ENCODE results near the gene NBPF12.
"Not testable (repeated sequence)": the region's sequence is repeated elsewhere in the genome, so short reads cannot be mapped to it uniquely, and the experiment has no call there.

Gene NBPF12

DNA sequence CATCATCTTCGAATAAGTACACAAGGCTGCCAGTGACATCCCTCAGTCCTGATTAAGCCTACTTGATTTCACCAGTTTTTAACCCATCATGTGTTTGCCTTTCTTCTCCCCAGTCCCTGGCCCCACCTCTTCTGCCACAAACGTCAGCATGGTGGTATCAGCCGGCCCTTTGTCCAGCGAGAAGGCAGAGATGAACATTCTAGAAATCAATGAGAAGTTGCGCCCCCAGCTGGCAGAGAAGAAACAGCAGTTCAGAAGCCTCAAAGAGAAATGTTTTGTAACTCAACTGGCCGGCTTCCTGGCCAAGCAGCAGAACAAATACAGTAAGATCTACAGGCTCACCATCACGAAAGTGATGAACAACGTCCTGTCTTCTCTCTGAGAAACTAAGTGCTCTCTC lies 28.2 kb downstream of the NBPF12 start:
- TF ChIP-seq, protein P1, sequence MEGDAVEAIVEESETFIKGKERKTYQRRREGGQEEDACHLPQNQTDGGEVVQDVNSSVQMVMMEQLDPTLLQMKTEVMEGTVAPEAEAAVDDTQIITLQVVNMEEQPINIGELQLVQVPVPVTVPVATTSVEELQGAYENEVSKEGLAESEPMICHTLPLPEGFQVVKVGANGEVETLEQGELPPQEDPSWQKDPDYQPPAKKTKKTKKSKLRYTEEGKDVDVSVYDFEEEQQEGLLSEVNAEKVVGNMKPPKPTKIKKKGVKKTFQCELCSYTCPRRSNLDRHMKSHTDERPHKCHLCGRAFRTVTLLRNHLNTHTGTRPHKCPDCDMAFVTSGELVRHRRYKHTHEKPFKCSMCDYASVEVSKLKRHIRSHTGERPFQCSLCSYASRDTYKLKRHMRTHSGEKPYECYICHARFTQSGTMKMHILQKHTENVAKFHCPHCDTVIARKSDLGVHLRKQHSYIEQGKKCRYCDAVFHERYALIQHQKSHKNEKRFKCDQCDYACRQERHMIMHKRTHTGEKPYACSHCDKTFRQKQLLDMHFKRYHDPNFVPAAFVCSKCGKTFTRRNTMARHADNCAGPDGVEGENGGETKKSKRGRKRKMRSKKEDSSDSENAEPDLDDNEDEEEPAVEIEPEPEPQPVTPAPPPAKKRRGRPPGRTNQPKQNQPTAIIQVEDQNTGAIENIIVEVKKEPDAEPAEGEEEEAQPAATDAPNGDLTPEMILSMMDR (conservative IDR thresholded peaks at IDR 0.05; ENCODE audit: low read length): peak; percentile 26; the same call in 1 of the 2 replicates
- peak; percentile 26 for DNase-seq (ENCODE audit: low read depth)
- not testable (repeated sequence) for H3K4me3 ChIP-seq (ENCODE audit: low read length)

DNA sequence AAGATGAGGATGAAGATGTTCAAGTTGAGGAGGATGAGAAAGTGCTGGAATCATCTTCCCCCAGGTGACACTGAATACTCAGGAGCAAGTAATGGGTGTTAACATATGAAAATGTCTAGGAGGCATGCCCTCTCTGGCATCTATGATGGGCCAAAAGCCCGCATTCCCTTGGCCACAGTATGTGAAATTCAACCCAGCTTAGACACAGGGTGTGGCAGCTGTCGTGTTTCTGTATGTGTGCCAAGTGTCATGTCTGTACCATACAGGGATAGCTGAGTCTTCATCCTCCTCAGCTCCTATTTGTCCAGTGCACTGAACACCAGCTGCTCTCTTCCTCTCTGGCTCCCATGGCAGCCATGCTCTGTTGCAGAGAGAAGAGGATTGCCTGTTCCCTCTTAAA lies 32.5 kb downstream of the NBPF12 start:
- not testable (repeated sequence) for DNase-seq (ENCODE audit: low read depth)

DNA sequence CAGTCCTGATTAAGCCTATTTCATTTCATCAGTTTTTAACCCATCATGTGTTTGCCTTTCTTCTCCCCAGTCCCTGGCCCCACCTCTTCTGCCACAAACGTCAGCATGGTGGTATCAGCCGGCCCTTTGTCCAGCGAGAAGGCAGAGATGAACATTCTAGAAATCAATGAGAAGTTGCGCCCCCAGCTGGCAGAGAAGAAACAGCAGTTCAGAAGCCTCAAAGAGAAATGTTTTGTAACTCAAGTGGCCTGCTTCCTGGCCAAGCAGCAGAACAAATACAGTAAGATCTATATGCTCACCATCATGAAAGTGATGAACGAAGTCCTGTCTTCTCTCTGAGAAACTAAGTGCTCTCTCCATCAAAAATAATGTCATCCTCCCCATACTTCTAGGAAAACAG lies 34.6 kb downstream of the NBPF12 start:
- not testable (repeated sequence) for DNase-seq (ENCODE audit: low read depth); H3K4me3 ChIP-seq (ENCODE audit: low read length)

More for the DNA sequence above, 32.5 kb downstream of the NBPF12 start:
- H3K4me3 ChIP-seq (ENCODE audit: low read length): not testable (repeated sequence)

DNA sequence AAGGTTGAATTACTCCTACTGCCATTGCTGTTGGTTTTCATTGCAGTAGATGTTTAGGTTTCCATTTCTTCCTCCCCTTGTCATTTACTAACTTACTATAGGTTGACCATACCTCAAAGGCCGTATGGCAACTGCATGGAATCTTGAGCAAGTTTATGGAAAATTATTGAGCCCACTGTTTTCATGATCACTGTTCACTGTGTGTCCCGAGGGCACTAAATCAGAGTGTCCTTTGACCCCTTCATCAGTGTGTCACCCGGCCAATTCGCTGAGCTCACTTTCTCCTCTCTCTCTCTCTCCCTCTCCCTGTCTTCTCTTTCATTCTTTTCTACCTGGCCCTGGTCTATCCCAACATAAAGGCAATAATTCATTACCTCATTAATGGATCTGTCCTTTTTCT lies 47.7 kb downstream of the NBPF12 start:
- H3K4me3 ChIP-seq (ENCODE audit: low read length); DNase-seq (ENCODE audit: low read depth): not testable (repeated sequence)

DNA sequence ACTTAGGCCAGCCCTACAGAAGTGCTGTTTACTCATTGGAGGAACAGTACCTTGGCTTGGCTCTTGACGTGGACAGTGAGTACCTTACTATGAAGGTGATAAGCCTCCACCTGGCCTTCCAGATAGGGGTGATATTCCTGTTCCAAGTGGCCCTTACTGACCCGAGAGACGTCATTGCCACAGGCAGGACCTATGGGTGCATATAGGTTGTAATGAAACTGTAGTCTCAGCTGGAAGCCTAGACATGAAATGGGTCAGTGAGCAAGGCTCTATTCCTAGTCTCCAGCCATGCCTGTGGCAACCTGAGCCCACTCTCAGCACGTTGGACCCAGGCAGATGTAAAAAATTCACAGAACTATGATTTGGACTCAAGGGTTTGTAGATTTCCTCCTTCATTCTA lies 48.3 kb downstream of the NBPF12 start:
- not testable (repeated sequence) for DNase-seq (ENCODE audit: low read depth); H3K4me3 ChIP-seq (ENCODE audit: low read length)

DNA sequence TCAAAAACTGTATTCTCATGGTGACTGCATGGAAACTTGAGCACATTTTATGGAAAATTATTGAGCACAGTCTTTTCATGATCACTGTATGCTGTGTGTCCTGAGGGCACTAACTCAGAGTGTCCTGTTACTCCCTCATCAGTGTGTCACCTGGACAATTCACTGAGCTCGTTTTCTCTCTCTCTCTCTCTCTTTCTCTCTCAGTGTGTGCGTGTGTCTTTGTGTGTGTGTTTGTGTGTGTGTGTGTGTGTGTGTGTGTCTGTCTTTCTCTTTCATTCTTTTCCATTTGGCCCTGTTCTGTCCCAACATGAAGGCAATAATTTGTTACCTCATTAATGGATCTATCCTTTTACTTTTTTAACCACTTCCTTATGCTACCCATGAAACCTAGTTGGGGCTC lies 49.4 kb downstream of the NBPF12 start:
- DNase-seq (ENCODE audit: low read depth); H3K4me3 ChIP-seq (ENCODE audit: low read length): not testable (repeated sequence)

DNA sequence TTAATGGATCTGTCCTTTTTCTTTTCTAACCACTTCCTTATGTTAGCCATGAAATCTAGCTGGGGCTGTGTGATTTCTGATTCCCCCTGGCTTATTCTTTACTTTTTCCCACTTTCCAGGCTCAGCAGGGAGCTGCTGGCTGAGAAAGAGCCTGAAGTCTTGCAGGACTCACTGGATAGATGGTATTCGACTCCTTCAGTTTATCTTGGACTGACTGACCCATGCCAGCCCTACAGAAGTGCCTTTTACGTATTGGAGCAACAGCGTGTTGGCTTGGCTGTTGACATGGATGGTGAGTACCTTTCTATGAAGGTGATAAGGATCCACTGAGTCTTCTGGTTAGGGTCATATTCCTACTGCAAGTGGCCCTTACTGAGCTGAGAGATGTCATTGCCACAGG lies 51.3 kb downstream of the NBPF12 start:
- not testable (repeated sequence) for H3K4me3 ChIP-seq (ENCODE audit: low read length); DNase-seq (ENCODE audit: low read depth)

DNA sequence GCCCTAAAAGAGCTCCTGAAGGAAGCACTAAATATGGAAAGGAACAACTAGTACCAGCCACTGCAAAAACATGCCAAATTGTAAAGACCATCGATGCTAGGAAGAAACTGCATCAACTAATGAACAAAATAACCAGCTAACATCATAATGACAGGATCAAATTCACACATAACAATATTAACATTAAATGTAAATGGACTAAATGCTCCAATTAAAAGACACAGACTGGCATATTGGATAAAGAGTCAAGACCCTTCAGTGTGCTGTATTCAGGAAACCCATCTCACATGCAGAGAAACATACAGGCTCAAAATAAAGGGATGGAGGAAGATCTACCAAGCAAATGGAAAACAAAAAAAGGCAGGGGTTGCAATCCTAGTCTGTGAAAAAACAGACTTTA lies 70.4 kb downstream of the NBPF12 start:
- DNase-seq (ENCODE audit: low read depth); H3K4me3 ChIP-seq (ENCODE audit: low read length): not testable (repeated sequence)

DNA sequence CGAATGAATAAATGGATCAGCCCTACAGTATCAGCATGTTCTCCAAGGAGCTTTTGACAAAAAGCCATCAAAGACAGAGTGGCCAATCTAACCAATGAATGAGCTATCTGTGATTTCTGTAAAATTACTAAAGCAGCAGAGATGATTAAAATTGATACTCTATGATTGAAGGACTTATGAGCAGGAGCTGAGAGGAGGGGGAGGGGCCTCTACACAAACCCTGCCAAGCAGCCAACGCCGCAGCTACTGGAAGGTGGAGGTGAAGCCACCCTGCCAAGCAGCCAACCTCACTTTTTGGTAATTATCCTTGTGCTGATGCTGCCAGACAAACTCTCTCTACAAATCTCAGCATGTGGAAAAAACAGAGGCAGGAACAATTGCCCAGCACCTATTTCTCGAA lies 88.9 kb downstream of the NBPF12 start:
- not testable (repeated sequence) for DNase-seq (ENCODE audit: low read depth); H3K4me3 ChIP-seq (ENCODE audit: low read length)

DNA sequence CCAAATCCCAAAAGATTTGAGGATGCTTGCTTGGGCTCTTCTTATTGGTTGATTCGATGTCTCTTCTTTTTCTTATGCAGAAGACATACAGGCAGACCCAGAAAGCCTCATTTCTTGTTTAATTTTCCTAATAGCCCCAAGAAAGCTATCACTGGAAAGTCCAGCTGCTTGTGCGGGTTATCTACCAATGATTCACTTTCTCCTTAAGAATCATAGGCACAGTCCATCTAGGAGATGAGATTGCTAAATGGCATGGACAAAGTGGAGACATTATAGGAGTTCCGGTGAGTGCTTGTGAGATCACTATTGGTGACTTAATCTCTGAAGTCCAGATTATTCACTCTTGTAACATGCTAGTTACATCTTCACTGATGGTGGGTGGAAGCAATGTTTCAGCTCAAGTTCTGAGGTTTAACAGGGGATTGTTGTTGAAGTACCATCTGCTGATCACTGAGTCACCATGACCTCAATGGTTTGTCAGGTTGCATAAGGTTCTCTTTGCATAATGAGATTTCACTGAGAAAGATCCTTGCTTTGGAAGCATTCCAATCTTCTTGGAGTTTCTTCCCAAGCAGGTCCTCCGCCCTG lies 92.0 kb downstream of the NBPF12 start:
- not testable (repeated sequence) for H3K4me3 ChIP-seq (ENCODE audit: low read length)
- peak; percentile 24 for DNase-seq (ENCODE audit: low read depth)

DNA sequence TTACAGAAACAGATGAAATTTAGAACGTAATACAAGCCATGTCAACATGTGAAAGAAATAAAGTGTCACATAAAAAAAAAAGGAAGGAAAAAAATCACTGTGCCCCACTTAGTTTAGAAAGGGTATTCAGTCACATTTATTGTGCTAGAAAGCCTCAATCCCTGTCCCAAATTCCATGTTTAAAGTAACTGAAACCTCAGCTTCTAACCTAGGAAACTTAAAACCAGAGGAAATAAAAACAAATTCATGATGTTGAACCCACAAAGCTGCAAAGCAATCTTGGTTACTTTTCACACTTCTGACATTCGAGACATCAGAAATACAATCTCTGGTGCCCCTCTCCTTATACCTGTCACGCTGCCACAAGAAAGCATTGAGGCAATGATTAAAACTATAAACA lies 101.8 kb downstream of the NBPF12 start:
- no peak for DNase-seq (ENCODE audit: low read depth)
- TF ChIP-seq, protein P1 (conservative IDR thresholded peaks at IDR 0.05; ENCODE audit: low read length): no peak
- no peak overlapping the region for H3K4me3 ChIP-seq (ENCODE audit: low read length)

DNA sequence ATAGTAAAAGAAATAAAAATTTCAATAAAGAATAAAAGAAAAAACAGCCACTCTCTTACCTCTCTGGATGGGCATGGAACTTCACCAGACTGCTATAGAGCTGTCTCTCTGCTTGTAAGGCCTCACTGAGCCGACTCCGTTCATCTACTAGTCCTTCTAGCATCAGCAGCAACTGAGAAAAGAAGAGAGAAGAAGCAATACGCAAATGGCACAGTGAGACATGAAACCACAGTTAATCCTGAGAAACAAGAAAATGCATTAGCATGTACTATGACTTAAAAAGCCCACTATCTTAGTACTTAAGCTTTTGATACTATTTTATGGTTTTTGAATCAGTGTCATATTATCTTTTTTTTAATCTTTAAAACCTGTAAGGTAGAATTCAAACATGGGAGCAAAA lies 104.8 kb downstream of the NBPF12 start:
- not testable (repeated sequence) for H3K4me3 ChIP-seq (ENCODE audit: low read length)

DNA sequence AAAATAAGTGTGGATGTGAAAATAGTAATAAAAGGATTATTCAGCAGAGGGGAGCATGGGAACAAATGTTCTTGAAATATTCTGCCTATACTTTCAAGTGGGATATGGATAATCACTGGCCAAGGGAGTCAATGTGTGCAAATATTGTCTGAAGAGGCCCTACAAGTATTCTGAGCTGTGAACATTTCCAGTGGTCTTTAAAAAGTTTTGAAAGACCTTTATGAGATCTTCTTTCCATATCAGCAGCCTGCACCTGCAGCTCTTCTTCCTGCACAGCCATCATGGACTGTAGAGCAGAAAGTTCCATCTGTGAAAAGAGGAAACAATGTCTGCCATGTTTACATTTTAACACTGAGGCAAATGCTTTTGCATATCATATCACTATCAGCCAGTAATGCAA lies 106.4 kb downstream of the NBPF12 start:
- H3K4me3 ChIP-seq (ENCODE audit: low read length); DNase-seq (ENCODE audit: low read depth): not testable (repeated sequence)

More for the DNA sequence above, 104.8 kb downstream of the NBPF12 start:
- DNase-seq (ENCODE audit: low read depth): not testable (repeated sequence)

Data from AG10803 (cell line).